HEK293 (cell line): ENCODE results near the gene GEN1.

Source experiments
- ZNF121 ChIP-seq: fragments of 450-650 bp; formaldehyde crosslinking; IDR thresholded peaks from 2 replicates; pipeline ENCODE4 v1.5.1; 2016; ENCODE audit warnings: missing biosample characterization, missing genetic modification characterization
- ZNF24 ChIP-seq: fragments of 450-650 bp; formaldehyde crosslinking; IDR thresholded peaks from 2 replicates; pipeline ENCODE4 v1.5.1; 2016; ENCODE audit warnings: missing biosample characterization, missing genetic modification characterization
- ZNF449 ChIP-seq: fragments of 450-650 bp; formaldehyde crosslinking; IDR thresholded peaks from 2 replicates; pipeline ENCODE4 v1.5.1; 2017; ENCODE audit warnings: missing biosample characterization, mild to moderate bottlenecking, missing genetic modification characterization, moderate library complexity
- ZSCAN23 ChIP-seq: fragments of 450-650 bp; formaldehyde crosslinking; IDR thresholded peaks from 2 replicates; pipeline ENCODE4 v1.5.1; 2016; ENCODE audit warnings: missing biosample characterization, missing genetic modification characterization
- TF ChIP-seq, protein P1 (sequence below): fragments of 450-650 bp; formaldehyde crosslinking; IDR thresholded peaks from 2 replicates; pipeline ENCODE4 v1.5.1; 2016; ENCODE audit warnings: missing biosample characterization, missing genetic modification characterization, low read depth

DNA sequence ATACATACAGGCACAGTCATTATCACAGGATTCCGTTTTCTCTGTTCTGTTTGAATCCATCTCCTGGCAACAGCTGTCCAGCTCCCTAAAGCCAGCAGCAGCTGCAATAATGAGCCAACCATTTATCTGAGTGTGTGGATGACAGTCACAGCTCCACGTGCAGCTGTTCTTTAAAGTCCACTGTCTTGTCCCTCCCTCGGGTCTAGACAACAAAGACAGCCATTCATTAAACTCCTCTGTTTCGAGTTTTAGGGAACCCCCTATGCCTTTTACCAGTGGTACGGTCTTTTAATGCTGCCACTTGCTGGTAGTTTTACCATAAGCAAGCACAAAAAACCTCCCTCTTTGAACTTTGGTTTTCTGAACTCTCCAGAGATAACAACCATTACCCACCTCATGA is 46.3 kb downstream of the GEN1 start:
- no peak for TF ChIP-seq ZNF121 (tag by site-specific recombination)
- no peak for TF ChIP-seq ZNF24 (tag by site-specific recombination)
- no peak for TF ChIP-seq ZNF449 (tag by site-specific recombination)
- TF ChIP-seq, protein P1, sequence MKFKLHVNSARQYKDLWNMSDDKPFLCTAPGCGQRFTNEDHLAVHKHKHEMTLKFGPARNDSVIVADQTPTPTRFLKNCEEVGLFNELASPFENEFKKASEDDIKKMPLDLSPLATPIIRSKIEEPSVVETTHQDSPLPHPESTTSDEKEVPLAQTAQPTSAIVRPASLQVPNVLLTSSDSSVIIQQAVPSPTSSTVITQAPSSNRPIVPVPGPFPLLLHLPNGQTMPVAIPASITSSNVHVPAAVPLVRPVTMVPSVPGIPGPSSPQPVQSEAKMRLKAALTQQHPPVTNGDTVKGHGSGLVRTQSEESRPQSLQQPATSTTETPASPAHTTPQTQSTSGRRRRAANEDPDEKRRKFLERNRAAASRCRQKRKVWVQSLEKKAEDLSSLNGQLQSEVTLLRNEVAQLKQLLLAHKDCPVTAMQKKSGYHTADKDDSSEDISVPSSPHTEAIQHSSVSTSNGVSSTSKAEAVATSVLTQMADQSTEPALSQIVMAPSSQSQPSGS (tag by site-specific recombination) = no peak
- TF ChIP-seq ZSCAN23 (tag by site-specific recombination) = no peak
